ENCODE results near the gene DGKI.

Gene DGKI

GRCh38 chr7:137642472-137642871, 204.3 kb downstream of the DGKI start:
- DNase-seq = peak; percentile 87

GRCh38 chr7:137642031-137642430, 204.7 kb downstream of the DGKI start:
- no peak for DNase-seq

DNA sequence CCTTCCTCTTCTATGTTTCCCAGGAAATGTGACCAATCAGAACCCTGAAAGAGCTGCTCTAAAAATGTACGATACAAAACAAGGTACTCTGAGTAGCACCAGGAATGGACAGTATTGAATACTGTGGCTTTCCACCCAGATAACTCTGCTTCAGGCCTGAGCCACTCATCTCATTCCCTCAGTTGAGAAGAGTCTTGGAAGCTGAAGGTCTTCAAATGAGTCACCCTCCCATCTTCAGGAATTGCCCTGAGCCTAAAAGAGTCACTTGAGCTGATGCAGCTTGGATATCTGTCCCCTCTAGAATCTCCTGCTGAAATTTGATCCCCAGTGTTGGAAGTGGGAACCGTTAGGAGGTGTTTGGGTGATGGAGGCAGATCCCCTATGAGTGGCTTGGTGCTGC, 210.4 kb downstream of the DGKI start:
- DNase-seq = peak; percentile 14

DNA sequence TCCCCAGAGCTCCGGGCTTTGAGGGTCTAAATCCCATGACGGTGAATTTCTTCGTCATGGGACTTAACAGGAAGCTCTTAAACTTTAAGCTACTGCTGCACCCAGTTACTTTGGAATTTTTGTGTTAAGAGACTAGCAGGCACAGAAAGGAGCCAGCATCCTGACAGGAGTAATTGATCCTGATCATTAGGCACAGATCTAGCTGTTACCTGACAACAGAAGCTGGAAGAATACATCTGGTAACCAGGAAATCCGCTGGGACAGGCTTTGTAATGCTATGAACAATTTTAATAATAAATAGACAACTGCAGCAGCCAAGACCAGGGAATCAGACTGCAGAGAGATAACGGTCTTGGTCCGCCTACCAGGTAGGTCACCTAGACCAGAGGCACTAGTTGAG, 210.9 kb downstream of the DGKI start:
- no peak for DNase-seq

DNA sequence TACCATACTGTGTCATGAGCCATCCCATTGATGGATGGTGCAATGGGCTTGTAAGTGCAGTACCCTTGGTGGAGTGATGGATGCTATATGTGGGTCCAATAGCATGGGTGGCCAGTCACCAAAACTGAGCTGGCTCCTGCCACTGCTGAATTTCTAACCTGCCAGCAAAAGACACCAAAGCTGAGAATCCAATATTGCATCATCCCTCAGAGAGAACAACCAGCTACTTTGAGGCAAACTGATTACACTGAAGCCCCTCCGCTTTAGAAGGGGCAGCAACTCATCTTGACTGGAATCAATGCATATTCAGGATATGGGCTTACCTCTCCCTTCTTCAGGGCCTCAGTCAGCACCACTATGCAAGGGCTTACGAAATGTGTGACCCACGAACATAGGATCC, 211.6 kb downstream of the DGKI start:
- no peak for DNase-seq

DNA sequence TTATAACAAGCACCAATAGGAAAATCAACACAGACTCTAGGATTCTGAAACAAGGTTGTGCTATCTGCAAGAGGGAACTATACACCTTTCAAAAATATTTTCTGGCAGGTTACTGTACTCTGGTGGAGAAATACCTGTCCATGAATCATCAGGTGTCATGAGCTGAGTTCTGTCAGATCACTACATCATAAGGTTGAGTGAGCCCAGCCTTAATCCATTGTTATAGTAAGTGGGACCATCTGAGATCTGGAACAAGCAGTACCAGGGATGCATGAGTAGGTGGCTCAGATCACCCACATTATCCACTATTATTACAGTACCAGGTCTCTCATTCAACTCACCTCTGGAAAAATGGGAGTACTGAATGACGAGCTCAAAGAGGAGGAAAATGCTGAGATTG, 212.4 kb downstream of the DGKI start:
- DNase-seq = no peak

- no peak for DNase-seq
Observed at GRCh38 chr7:137633133-137633532, 213.6 kb downstream of the DGKI start.

DNA sequence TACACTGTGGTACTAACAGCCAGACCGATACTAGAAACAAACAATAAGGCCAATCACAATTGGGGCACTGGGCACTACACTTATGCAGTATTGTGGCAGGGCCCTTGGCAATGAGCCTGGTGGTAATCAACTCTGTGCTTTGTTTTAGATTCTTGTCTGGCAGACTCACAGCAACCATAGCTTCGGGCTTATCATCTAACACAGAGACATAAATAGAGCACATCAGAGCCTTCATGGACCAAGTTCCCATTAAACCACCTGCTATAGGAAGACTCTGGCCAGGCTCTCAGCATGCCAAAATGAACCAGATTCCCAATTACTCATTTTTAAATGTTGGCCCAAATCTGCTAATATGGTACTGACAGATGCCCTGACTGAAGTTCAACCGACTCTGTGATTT, 218.6 kb downstream of the DGKI start:
- DNase-seq = no peak

- peak; percentile 56 for DNase-seq
Observed at GRCh38 chr7:137626469-137627067, 220.2 kb downstream of the DGKI start.

- peak; percentile 12 for DNase-seq
Observed at GRCh38 chr7:137625197-137625596, 221.6 kb downstream of the DGKI start.

- no peak for DNase-seq
Observed at GRCh38 chr7:137619181-137619580, 227.6 kb downstream of the DGKI start.

- no peak for DNase-seq
Observed at GRCh38 chr7:137618748-137619147, 228.0 kb downstream of the DGKI start.

- DNase-seq = no peak
Observed at GRCh38 chr7:137613006-137613525, 233.7 kb downstream of the DGKI start.

DNA sequence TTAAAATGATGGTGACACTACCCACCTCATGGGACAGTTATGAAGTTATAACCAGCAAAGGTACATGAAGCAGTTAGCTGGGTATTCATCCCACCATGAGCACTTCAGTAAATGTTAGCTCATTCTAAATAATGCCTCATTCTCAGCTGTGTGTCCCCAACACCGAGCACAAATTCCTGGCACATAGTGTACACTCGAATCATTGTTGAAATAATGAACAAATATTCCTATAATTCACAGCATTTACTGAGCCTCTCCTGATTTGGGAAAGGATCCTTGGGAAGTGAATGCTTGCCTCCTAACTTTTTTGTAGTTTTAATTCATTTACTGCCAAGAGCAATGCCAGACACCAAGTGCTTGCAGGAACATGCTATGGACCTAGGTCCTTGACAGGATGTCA, 235.2 kb downstream of the DGKI start:
- DNase-seq = no peak

GRCh38 chr7:137609500-137609899, 237.3 kb downstream of the DGKI start:
- no peak for DNase-seq

DNA sequence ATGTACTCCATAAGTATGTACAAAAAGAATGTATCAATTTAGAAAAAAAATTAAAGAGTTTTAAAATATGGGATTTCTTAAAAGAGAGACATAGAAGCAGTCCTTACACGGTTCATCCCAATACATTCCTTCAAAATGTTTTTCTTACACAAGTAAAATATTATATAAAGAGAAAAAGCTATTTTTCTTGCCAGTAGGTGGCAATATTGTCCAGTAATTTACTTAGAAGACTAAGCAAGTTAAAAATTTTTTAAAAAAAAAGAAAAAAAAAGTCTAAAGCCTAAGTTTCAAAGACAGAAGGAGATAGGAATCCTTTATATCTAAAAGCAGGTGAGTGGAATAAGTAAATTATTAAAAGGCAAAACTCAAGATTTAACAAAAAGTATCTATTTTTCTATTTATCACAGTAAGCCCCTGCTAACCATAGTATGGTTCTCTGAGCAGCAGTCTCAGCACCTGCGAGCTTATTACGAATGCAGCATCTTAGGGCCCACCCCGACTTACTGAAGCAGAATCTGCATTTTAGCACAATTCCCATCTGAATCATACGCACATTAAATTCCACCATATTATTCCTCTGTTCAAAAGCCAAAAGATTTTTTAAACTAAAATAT, 240.6 kb downstream of the DGKI start:
- peak; percentile 48 for DNase-seq

- no peak for DNase-seq
Observed at GRCh38 chr7:137603043-137603442, 243.7 kb downstream of the DGKI start.

- DNase-seq = no peak
Observed at GRCh38 chr7:137601642-137602041, 245.1 kb downstream of the DGKI start.

DNA sequence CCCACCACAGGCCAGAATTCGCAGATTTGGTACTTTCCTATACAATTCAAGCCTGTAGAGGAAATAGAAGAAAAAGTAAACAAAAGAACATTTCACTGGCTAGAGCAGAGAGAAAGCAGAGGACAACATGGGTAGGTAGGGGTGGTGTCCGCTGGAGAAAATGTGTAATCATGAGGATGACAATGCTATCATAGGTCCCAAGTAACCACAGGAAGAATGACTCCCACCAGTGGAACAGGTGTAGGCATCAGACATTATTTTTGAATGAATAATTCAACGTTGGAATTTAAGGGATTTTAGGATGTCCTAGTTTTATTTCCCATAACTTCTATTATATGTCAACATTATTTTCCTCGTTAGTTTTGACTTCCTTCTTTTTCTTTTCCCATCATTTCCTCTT, 248.9 kb downstream of the DGKI start:
- DNase-seq = no peak

DNA sequence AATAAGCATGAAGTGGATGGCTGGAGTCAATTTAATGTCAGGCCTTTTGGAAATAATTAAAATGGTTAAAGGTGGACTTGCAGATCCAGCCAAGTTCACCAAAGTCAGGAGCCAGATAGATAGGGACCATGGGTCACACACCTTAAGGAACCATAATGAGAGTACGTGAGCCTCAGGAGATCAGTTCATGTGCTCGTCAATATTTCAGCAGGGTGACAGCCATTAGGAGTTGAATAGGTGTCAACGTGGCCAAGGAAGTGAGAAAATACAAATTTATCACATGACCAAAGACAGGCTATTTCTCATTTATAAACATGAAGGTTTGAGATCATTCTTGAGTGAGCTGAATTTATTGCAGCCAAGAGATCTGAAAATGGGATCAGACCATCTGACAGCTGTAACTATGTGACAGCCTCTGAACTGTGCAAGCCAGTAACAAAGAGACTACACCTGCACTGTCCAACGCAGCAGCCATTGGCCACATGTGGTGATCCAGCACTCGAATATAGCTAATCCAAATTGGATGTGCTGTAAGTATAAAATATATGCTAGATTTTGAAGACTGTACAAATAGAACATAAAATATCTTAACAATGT, 253.6 kb downstream of the DGKI start:
- DNase-seq = no peak

- DNase-seq = peak; percentile 72
Observed at GRCh38 chr7:137592232-137592896, 254.4 kb downstream of the DGKI start.

DNA sequence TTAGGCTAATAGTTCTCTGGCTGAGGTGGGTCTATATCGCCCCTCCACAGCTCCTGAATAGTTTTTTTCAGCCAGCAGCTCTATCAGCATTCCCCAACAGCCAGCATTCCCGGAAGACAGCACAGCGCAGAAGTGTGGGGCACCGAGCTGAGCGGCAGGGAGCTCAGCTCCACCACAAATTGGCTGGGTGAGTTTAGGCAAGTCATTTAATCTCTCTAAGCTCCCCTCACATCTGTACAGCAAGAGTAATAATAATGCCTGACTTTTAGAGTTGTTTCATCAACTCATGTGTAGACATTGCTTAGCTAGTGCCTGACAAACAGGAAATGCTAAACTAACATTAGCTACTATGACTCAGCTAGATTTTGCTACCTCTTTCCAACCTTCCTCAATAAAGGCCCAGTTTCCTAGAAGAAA, 255.3 kb downstream of the DGKI start:
- peak; percentile 48 for DNase-seq

DNA sequence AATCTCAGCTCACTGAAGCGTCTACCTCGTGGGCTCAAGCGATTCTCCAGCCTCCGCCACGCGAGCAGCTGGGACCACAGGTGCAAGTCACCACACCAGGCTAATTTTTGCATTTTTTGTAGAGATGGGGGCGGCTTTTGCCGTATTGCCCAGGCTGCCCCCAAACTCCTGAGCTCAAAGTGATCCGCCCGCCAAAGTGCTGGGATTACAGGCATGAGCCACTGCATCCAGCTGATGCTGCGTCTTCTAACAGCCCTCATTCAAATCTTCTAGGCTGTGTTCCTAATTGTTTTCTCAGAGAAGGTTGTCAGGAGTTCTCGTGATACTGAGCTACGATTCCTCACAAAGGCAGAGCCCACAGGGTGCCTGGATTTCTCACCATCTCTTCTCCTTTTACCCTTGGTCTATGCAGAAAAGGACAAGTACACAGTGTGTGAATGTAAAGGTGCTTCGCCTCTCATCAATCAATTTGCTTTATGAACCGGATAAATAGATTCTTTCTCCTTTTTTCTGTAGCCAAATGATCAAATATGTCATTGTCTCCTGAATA, 255.9 kb downstream of the DGKI start:
- DNase-seq = no peak

Data from EL (cell line).